ENCODE results near the gene VEZF1.

VEZF1 gene

DNA sequence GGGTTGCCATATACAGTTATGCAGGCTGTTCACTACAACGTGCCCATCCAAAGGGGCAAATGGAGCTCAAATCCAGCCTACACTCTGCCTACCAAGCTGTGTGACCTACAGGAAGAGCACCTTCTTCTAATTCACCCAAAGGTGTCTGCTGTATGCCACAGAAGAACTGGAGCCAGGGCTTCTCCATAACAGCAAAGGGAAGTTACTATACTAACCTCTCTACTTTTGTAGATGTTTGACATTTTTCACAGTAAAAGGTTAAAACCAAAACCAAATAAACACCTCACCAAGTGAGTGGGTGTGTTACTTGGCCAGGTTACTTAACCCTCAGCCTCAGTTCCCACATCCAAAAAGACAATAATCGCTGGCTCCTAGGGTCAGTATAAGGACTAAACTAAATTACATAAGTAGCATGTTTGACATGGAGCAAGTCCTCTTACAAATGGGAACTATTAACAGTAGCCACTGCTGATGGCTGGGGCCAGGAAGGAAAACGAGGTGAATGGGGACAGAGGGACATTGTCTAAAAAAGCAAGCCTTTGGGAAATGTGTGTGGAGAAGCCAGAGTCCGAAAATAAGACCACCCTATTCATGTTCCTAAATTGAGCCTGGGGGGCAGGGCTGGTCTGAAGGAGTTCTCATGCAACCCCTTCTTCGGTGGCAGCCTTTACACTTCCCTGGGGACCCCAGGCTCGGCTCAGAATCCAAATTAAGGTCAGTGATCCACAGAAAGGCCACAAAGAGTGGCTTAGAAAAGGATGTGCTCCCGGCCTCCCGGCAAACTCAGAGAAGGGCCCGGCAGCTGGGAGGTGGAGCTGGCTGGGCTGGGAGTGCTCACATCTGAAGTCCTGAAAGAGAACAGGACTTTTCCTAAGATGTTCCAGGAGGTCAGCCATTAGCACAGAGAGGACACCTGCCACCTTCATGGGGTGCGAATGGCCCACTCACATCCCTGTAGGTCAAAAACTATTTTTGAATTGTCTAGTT, 46.4 kb downstream of the VEZF1 start:
- DNase-seq (ENCODE audit: low spot score) (no peak), ATAC-seq (ENCODE audit: low read depth) (no peak)
- TF ChIP-seq, protein P1, sequence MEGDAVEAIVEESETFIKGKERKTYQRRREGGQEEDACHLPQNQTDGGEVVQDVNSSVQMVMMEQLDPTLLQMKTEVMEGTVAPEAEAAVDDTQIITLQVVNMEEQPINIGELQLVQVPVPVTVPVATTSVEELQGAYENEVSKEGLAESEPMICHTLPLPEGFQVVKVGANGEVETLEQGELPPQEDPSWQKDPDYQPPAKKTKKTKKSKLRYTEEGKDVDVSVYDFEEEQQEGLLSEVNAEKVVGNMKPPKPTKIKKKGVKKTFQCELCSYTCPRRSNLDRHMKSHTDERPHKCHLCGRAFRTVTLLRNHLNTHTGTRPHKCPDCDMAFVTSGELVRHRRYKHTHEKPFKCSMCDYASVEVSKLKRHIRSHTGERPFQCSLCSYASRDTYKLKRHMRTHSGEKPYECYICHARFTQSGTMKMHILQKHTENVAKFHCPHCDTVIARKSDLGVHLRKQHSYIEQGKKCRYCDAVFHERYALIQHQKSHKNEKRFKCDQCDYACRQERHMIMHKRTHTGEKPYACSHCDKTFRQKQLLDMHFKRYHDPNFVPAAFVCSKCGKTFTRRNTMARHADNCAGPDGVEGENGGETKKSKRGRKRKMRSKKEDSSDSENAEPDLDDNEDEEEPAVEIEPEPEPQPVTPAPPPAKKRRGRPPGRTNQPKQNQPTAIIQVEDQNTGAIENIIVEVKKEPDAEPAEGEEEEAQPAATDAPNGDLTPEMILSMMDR (IDR thresholded peaks at IDR 0.05; ENCODE audit: poor library complexity, severe bottlenecking) = no peak
- Histone ChIP-seq H3K4me3 (ENCODE audit: severe bottlenecking) (no peak overlapping the region), H3K9me3 (ENCODE audit: severe bottlenecking) (no peaks in the 10 kb centered on the region), H3K4me1 (ENCODE audit: insufficient read depth, poor library complexity, severe bottlenecking) (peaks cover 33% of the 10 kb centered on the region), H3K27me3 (ENCODE audit: insufficient read depth, poor library complexity, severe bottlenecking) (no peaks in the 10 kb centered on the region), H3K36me3 (ENCODE audit: low read depth) (no peaks in the 10 kb centered on the region), H3K27ac (ENCODE audit: poor library complexity, severe bottlenecking) (no peak overlapping the region)

DNA sequence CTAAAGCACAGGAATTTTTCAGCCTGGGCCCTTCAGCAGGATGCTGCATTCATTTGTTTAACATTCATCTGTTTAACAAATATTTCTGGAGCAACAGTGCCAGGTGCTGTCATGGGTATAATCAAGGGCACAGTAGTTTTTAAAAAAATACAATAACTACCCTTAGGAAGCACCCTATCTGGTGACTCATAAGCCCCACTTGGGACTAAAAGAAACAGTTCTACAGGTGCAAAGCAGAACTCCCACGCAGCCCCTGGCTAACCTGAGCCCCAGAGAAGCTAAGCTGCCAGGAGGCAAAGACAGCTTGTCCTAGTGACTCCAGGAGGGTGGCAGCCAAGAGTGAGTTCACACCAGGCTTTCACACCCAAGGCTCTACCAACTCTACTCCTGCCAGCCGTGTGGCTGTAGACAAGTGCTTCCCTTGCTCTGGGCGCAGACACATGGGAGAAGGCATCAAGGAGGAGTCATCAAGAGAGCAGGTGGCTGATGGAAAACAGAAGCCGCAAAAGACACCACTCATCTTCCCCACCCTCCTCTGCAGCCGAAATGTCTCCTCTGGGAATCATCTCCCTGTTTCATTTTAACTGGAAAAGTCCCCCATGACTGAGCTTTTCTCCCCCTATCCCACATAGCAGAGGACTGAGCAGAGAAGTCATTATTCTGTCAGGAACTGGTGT, 47.3 kb downstream of the VEZF1 start:
- H3K27me3 ChIP-seq (ENCODE audit: insufficient read depth, poor library complexity, severe bottlenecking) = no peaks in the 10 kb centered on the region
- H3K9me3 ChIP-seq (ENCODE audit: severe bottlenecking) = no peaks in the 10 kb centered on the region
- no peak for DNase-seq (ENCODE audit: low spot score)
- H3K27ac ChIP-seq (ENCODE audit: poor library complexity, severe bottlenecking) = no peak overlapping the region
- H3K4me3 ChIP-seq (ENCODE audit: severe bottlenecking) = no peak overlapping the region
- ATAC-seq (ENCODE audit: low read depth) = peak; percentile 18; the same call in 2 of the 3 replicates
- H3K36me3 ChIP-seq (ENCODE audit: low read depth) = no peaks in the 10 kb centered on the region
- peaks cover 33% of the 10 kb centered on the region for H3K4me1 ChIP-seq (ENCODE audit: insufficient read depth, poor library complexity, severe bottlenecking)
- TF ChIP-seq, protein P1 (IDR thresholded peaks at IDR 0.05; ENCODE audit: poor library complexity, severe bottlenecking) = no peak

GRCh38 chr17:57940231-57940630, 47.8 kb downstream of the VEZF1 start:
- Histone ChIP-seq H3K4me1 (ENCODE audit: insufficient read depth, poor library complexity, severe bottlenecking) (peaks cover 33% of the 10 kb centered on the region), H3K27me3 (ENCODE audit: insufficient read depth, poor library complexity, severe bottlenecking) (no peaks in the 10 kb centered on the region), H3K36me3 (ENCODE audit: low read depth) (no peaks in the 10 kb centered on the region), H3K9me3 (ENCODE audit: severe bottlenecking) (no peaks in the 10 kb centered on the region), H3K4me3 (ENCODE audit: severe bottlenecking) (no peak overlapping the region), H3K27ac (ENCODE audit: poor library complexity, severe bottlenecking) (no peak overlapping the region)
- TF ChIP-seq, protein P1 (IDR thresholded peaks at IDR 0.05; ENCODE audit: poor library complexity, severe bottlenecking) = no peak
- DNase-seq (ENCODE audit: low spot score) (no peak), ATAC-seq (ENCODE audit: low read depth) (no peak)

- Histone ChIP-seq H3K27me3 (ENCODE audit: insufficient read depth, poor library complexity, severe bottlenecking) (no peaks in the 10 kb centered on the region), H3K4me1 (ENCODE audit: insufficient read depth, poor library complexity, severe bottlenecking) (peaks cover 33% of the 10 kb centered on the region), H3K36me3 (ENCODE audit: low read depth) (no peaks in the 10 kb centered on the region), H3K27ac (ENCODE audit: poor library complexity, severe bottlenecking) (no peak overlapping the region), H3K9me3 (ENCODE audit: severe bottlenecking) (no peaks in the 10 kb centered on the region), H3K4me3 (ENCODE audit: severe bottlenecking) (no peak overlapping the region)
- DNase-seq (ENCODE audit: low spot score) = no peak
- no peak for ATAC-seq (ENCODE audit: low read depth)
- TF ChIP-seq, protein P1 (IDR thresholded peaks at IDR 0.05; ENCODE audit: poor library complexity, severe bottlenecking) = no peak
Observed at GRCh38 chr17:57939797-57940196, 48.3 kb downstream of the VEZF1 start.
